Fibroblast of lung (primary cell): ENCODE measurements around the gene MLLT6. TPM values are rescaled to one million over a fixed set of nuclear protein-coding genes. Genes with fewer than 3 reads are reported as not detected.

Source experiments
- DNase-seq, 2 donors: peaks; one replicate each; pipeline versions ENCODE4 v3.0.0 to v3.0.0-alpha.2; 2010; ENCODE audit warnings: low read depth in 2 of 2
- H2AFZ ChIP-seq: 2 replicates; pipeline ENCODE4 v1.5.1; 2012; ENCODE audit warnings: low read length, control low read depth, inconsistent platforms
- H3K27ac ChIP-seq: 2 replicates; pipeline ENCODE4 v1.5.1; 2011; ENCODE audit warnings: low read length, control low read depth; ENCODE audit not compliant: insufficient read depth
- H3K27me3 ChIP-seq: 2 replicates; pipeline ENCODE4 v1.5.1; 2011; ENCODE audit warnings: mild to moderate bottlenecking, low read length; ENCODE audit not compliant: control insufficient read depth, insufficient read depth
- H3K36me3 ChIP-seq: 2 replicates; pipeline ENCODE4 v1.5.1; 2011; ENCODE audit warnings: low read length; ENCODE audit not compliant: control insufficient read depth, insufficient read depth
- H3K4me1 ChIP-seq: 2 replicates; pipeline ENCODE4 v1.5.1; 2011; ENCODE audit warnings: low read length; ENCODE audit not compliant: control insufficient read depth, insufficient read depth; ENCODE audit errors: extremely low read depth
- H3K4me2 ChIP-seq: 2 replicates; pipeline ENCODE4 v1.5.1; 2011; ENCODE audit warnings: low read length, control low read depth; ENCODE audit not compliant: insufficient read depth; ENCODE audit errors: extremely low read depth
- H3K4me3 ChIP-seq, 4 experiments: fragments of 200-600 bp in 1 of 4; sonication (generic) in 1 of 4; replicated peaks in 1 of 4; 2 replicates each; pipeline ENCODE4 v1.5.1; 2011 to 2016; ENCODE audit warnings: low read length in 4 of 4, low read depth in 3 of 4, mild to moderate bottlenecking in 3 of 4, control low read depth in 2 of 4, inconsistent platforms in 1 of 4, mixed read lengths in 1 of 4; ENCODE audit not compliant: insufficient read depth in 1 of 4; ENCODE audit errors: control extremely low read depth in 1 of 4
- H3K79me2 ChIP-seq: 2 replicates; pipeline ENCODE4 v1.5.1; 2012; ENCODE audit warnings: mild to moderate bottlenecking, low read length, inconsistent platforms; ENCODE audit not compliant: control insufficient read depth, insufficient read depth
- H3K9ac ChIP-seq: 2 replicates; pipeline ENCODE4 v1.5.1; 2011; ENCODE audit warnings: mild to moderate bottlenecking, low read length, control low read depth; ENCODE audit not compliant: insufficient read depth
- H3K9me3 ChIP-seq: 2 replicates; pipeline ENCODE4 v1.5.1; 2012; ENCODE audit warnings: low read depth, low read length; ENCODE audit not compliant: control insufficient read depth, insufficient read depth
- H4K20me1 ChIP-seq: 2 replicates; pipeline ENCODE4 v1.5.1; 2011; ENCODE audit warnings: low read length; ENCODE audit not compliant: control insufficient read depth, insufficient read depth; ENCODE audit errors: extremely low read depth
- EZH2 ChIP-seq: IDR thresholded peaks from 2 replicates; pipeline ENCODE4 v1.5.1; 2012; ENCODE audit warnings: low read length, control low read depth, mild to moderate bottlenecking; ENCODE audit errors: missing control alignments
- polyA plus RNA-seq, 2 donors: library from polyadenylated mRNA; depleted of rRNA in 1 of 2; stranded (reverse) in 1 of 2; unstranded in 1 of 2; fragments of >200 nt; gene quantifications; 2 replicates each; pipeline ENCODE4 v1.2.1, GENCODE V29; 2011 to 2012; ENCODE audit warnings: missing spikeins in 1 of 2
- total RNA-seq: library from RNA; depleted of rRNA; stranded (reverse); fragments of >200 nt; gene quantifications from 2 replicates; pipeline ENCODE4 v1.2.1, GENCODE V29; 2014
- TF ChIP-seq, protein P1 (sequence below), 2 donors: IDR thresholded peaks in 1 of 2; conservative IDR thresholded peaks in 1 of 2; 1 replicate in 1 of 2; 2 replicates in 1 of 2; pipeline ENCODE4 v1.5.1; 2011 to 2012; ENCODE audit warnings: low read length in 2 of 2, control low read depth in 1 of 2, inconsistent platforms in 1 of 2, low read depth in 1 of 2, mild to moderate bottlenecking in 1 of 2

MLLT6 gene
- total and polyA plus RNA-seq, 2 donors (not counting 1 experiment from before 2014, with no cell fraction given), result 15.4 to 17.7 TPM

DNA sequence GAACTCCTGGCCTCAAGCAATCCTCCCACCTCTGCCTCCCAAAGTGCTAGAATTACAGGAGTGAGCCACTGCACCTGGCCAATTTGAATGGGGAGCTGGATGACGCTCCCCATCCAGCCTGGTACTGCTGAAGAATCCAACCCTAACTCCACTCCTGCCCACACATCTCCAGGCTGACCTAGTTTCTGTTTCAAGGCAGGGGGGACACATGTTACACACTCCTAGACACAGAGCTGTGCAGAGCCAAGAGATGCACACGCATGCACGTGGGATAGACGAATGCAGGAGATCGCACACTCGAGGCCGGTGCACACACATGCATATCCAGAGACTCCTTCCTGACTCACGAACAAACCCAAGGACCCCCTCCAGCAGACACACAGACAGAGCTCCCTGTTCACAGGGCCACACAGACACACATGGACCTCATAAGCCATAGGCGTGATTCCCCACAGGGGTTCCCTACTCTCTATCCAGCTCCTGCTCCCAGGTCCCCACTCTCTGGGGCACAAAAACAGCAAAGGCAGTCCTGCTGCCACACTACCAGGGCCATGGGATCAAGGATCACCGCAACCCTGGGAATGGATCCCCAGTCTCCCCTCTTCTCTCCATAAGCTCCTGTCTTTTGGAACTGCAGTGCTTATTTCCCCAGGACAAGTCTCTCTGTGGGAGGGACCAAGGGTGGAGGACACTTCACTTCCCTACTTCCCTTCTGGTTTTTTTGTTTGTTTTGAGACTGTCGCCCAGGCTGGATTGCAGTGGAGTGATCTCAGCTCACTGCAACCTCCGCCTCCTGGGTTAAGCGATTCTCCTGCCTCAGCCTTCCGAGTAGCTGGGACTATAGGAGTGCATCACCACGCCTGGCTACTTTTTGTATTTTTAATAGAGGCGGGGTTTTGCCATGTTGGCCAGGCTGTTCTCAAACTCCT lies 44.7 kb upstream of the MLLT6 start:
- DNase-seq, result no peak
- H4K20me1 ChIP-seq, result no peaks in the 10 kb centered on the region
- H3K27me3 ChIP-seq, result peaks cover 3% of the 10 kb centered on the region
- H3K79me2 ChIP-seq, result no peaks in the 10 kb centered on the region
- no peak overlapping the region for H3K4me2 ChIP-seq
- no peaks in the 10 kb centered on the region for H3K4me1 ChIP-seq
- H3K9ac ChIP-seq, result no peak overlapping the region
- no peaks in the 10 kb centered on the region for H3K9me3 ChIP-seq
- no peak overlapping the region for H2AFZ ChIP-seq
- H3K36me3 ChIP-seq, result no peaks in the 10 kb centered on the region
- H3K27ac ChIP-seq, result no peak overlapping the region
- TF ChIP-seq, protein P1, sequence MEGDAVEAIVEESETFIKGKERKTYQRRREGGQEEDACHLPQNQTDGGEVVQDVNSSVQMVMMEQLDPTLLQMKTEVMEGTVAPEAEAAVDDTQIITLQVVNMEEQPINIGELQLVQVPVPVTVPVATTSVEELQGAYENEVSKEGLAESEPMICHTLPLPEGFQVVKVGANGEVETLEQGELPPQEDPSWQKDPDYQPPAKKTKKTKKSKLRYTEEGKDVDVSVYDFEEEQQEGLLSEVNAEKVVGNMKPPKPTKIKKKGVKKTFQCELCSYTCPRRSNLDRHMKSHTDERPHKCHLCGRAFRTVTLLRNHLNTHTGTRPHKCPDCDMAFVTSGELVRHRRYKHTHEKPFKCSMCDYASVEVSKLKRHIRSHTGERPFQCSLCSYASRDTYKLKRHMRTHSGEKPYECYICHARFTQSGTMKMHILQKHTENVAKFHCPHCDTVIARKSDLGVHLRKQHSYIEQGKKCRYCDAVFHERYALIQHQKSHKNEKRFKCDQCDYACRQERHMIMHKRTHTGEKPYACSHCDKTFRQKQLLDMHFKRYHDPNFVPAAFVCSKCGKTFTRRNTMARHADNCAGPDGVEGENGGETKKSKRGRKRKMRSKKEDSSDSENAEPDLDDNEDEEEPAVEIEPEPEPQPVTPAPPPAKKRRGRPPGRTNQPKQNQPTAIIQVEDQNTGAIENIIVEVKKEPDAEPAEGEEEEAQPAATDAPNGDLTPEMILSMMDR (conservative IDR thresholded peaks at IDR 0.05 in 1 of 2, IDR thresholded peaks at IDR 0.05 in 1 of 2; ENCODE audit: low read depth in 1 of 2, low read length in 2 of 2), result no peak
- no peak for TF ChIP-seq EZH2
- H3K4me3 ChIP-seq, result no peak overlapping the region

DNA sequence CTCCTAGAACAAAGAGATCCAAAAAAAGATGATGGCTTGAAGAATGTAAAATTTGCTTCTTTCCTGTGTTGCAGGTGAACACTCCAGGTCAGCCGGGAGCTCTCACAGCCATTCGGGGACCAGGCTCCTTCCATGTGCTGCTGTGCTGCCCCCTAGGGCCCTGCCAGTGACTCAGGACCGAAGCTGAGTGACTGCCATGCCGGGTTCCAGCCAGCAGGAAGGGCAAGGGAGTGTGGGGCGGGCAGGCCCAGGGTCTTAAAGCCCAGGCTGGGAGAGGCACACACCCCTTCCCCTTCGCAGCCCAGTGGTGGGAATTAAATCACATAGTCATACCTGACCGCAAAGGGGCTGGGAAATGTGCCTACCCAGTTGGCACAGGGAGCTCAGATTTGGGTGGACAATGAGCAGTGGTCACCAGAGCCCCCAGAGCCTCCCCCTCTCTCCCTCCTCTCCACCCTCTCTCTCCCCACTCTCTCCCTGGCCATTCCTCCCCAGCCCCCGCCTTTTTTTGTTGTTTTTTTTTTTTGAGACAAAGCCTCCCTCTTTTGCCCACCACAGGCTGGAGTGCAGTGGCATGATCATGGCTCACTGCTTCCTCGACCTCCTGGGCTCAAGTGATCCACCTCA lies 41.8 kb upstream of the MLLT6 start:
- Histone ChIP-seq H3K9ac (no peak overlapping the region), H3K27ac (no peak overlapping the region), H3K27me3 (peaks cover 4% of the 10 kb centered on the region), H3K79me2 (no peaks in the 10 kb centered on the region), H4K20me1 (no peaks in the 10 kb centered on the region), H3K4me2 (no peak overlapping the region), H2AFZ (no peak overlapping the region), H3K9me3 (no peaks in the 10 kb centered on the region), H3K4me1 (no peaks in the 10 kb centered on the region), H3K36me3 (no peaks in the 10 kb centered on the region), H3K4me3 (no peak overlapping the region)
- peak; percentile 38 to 43 for DNase-seq
- TF ChIP-seq, protein P1 (conservative IDR thresholded peaks at IDR 0.05 in 1 of 2, IDR thresholded peaks at IDR 0.05 in 1 of 2; ENCODE audit: low read depth in 1 of 2, low read length in 2 of 2), result peak; percentile 57 to 76
- no peak for TF ChIP-seq EZH2

DNA sequence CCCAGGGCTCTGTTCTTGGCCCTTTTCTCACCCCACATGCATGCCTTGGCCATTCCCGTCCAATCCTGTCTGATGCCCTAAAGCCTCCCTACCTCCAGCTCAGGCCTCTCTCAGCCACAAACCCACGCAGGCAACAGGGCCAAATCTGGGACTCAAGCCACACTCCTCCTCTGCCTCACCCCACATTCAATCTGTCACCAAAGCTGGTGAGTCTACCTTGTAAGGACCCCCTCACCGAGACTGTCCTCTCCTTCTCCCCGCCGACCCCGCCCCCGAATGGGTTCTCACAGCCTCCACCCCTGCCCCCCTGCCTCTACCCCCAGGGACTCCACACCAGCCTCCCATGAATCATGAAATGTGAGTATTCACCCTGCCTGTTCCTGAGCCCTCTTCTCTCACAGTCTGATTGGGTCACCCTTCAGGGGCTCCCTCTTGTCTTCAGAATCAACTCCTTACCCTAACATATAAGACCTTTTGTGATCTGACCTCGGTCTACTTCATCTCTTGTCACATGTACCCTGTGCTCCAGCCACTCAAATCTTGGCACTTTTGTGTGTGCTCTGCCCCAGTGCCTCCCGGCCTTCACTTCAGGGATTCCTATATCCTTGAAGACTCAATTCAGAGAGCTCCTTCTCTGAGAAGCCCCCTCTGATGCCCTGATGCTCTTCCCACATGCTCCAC lies 41.0 kb upstream of the MLLT6 start:
- Histone ChIP-seq H3K27me3 (peaks cover 8% of the 10 kb centered on the region), H3K4me2 (no peak overlapping the region), H3K27ac (no peak overlapping the region), H3K9ac (no peak overlapping the region), H2AFZ (no peak overlapping the region), H3K79me2 (no peaks in the 10 kb centered on the region), H3K4me1 (no peaks in the 10 kb centered on the region), H3K4me3 (no peak overlapping the region), H3K9me3 (no peaks in the 10 kb centered on the region), H3K36me3 (no peaks in the 10 kb centered on the region), H4K20me1 (no peaks in the 10 kb centered on the region)
- no peak for DNase-seq
- no peak for TF ChIP-seq EZH2
- TF ChIP-seq, protein P1 (conservative IDR thresholded peaks at IDR 0.05 in 1 of 2, IDR thresholded peaks at IDR 0.05 in 1 of 2; ENCODE audit: low read depth in 1 of 2, low read length in 2 of 2), result no peak
